MM.1S (cell line): ENCODE results near the gene UTP11.
A peak's percentile ranks its signal among the peaks of the same experiment; 100 is the strongest.

Source experiments
- DNase-seq: peaks from one replicate; pipeline ENCODE4 v3.0.0-alpha.2; 2015
- H2AFZ ChIP-seq: fragments of 300-600 bp; sonication (generic); 2 replicates; pipeline ENCODE4 v1.6.0; 2016; ENCODE audit warnings: antibody characterized with exemption, low read length
- H3F3A ChIP-seq: fragments of 300-600 bp; sonication (generic); 2 replicates; pipeline ENCODE4 v1.6.1; 2016; ENCODE audit warnings: mild to moderate bottlenecking, antibody characterized with exemption, low read length, moderate library complexity, mixed read lengths; ENCODE audit not compliant: insufficient read depth
- H3K27ac ChIP-seq: fragments of 300-600 bp; sonication (generic); 2 replicates; pipeline ENCODE4 v1.5.1; 2016; ENCODE audit warnings: mild to moderate bottlenecking, low read length
- H3K27me3 ChIP-seq: fragments of 300-600 bp; sonication (generic); replicated peaks from 2 replicates; pipeline ENCODE4 v1.6.0; 2016; ENCODE audit warnings: low read length; ENCODE audit not compliant: insufficient read depth
- H3K36me3 ChIP-seq: fragments of 300-600 bp; sonication (generic); replicated peaks from 2 replicates; pipeline ENCODE4 v1.6.1; 2016; ENCODE audit warnings: mild to moderate bottlenecking, low read length, mixed read lengths; ENCODE audit not compliant: insufficient read depth
- H3K4me1 ChIP-seq: fragments of 300-600 bp; sonication (generic); 2 replicates; pipeline ENCODE4 v1.6.1; 2016; ENCODE audit warnings: low read length, mixed read lengths
- H3K4me2 ChIP-seq: fragments of 300-600 bp; sonication (generic); 2 replicates; pipeline ENCODE4 v1.6.0; 2016; ENCODE audit warnings: low read depth, low read length
- H3K4me3 ChIP-seq: fragments of 300-600 bp; sonication (generic); 2 replicates; pipeline ENCODE4 v1.5.1; 2016; ENCODE audit warnings: low read length, mixed read lengths
- H3K79me2 ChIP-seq: fragments of 300-600 bp; sonication (generic); 2 replicates; pipeline ENCODE4 v1.6.1; 2016; ENCODE audit warnings: mixed run types, low read length, mixed read lengths
- H3K9ac ChIP-seq: fragments of 300-600 bp; sonication (generic); 2 replicates; pipeline ENCODE4 v1.6.1; 2016; ENCODE audit warnings: low read length, mixed read lengths
- H3K9me2 ChIP-seq: fragments of 300-600 bp; sonication (generic); replicated peaks from 2 replicates; pipeline ENCODE4 v1.6.1; 2016; ENCODE audit warnings: mild to moderate bottlenecking, low read length, mixed read lengths; ENCODE audit not compliant: insufficient read depth
- H3K9me3 ChIP-seq: fragments of 300-600 bp; sonication (generic); replicated peaks from 2 replicates; pipeline ENCODE4 v1.6.1; 2016; ENCODE audit warnings: mild to moderate bottlenecking, low read length, mixed read lengths; ENCODE audit not compliant: insufficient read depth
- H4K20me1 ChIP-seq: fragments of 300-600 bp; sonication (generic); 2 replicates; pipeline ENCODE4 v1.6.1; 2016; ENCODE audit warnings: mild to moderate bottlenecking, low read length, moderate library complexity, mixed read lengths; ENCODE audit not compliant: insufficient read depth
- EZH2 ChIP-seq: fragments of 300-600 bp; sonication (generic); optimal IDR thresholded peaks from 2 replicates; pipeline ENCODE3; 2017; ENCODE audit warnings: low read depth, mild to moderate bottlenecking, antibody characterized with exemption, low read length, mixed read lengths
- EZH2phosphoT487 ChIP-seq: fragments of 300-600 bp; sonication (generic); IDR thresholded peaks from 2 replicates; pipeline ENCODE4 v1.6.1; 2018; ENCODE audit warnings: antibody characterized with exemption, low read length
- TF ChIP-seq, protein P1 (sequence below): fragments of 300-600 bp; sonication (generic); IDR thresholded peaks from 2 replicates; pipeline ENCODE4 v1.5.1; 2016; ENCODE audit warnings: antibody characterized with exemption, low read length, mixed read lengths

Gene UTP11

DNA sequence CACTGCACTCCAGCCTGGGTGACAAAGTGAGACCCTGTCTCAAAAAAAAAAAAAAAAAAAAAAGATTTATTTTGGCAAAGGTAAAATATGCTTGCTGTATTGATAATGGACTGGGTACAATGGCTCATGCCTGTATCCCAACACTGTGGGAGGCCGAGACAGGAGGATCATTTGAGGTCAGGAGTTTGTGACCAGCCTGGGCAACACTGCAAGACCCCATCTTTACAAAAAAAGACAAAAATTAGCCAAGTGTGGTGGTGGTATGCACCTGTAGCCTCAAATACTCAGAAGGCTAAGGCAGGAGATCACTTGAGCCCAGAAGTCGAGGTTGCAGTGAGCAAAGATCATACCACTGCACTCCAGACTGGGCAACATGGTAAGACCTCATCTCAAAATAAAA is 29.0 kb upstream of the UTP11 start:
- H3K9me2 ChIP-seq = no peaks in the 10 kb centered on the region
- H3F3A ChIP-seq = no peaks in the 10 kb centered on the region
- no peak overlapping the region for H2AFZ ChIP-seq
- H3K4me1 ChIP-seq = peaks cover 9% of the 10 kb centered on the region
- no peak overlapping the region for H3K9ac ChIP-seq
- no peak overlapping the region for H3K27ac ChIP-seq
- no peak overlapping the region for H3K4me3 ChIP-seq
- H3K79me2 ChIP-seq = peaks cover 24% of the 10 kb centered on the region
- no peak for DNase-seq
- H4K20me1 ChIP-seq = 0 out of 2 replicates have a peak, but pooled peaks cover 3% of the 10 kb centered on the region
- peaks cover 8% of the 10 kb centered on the region; the same call in 1 of the 2 replicates for H3K36me3 ChIP-seq
- no peak overlapping the region for H3K4me2 ChIP-seq
- H3K27me3 ChIP-seq = no peaks in the 10 kb centered on the region
- H3K9me3 ChIP-seq = no peaks in the 10 kb centered on the region
- TF ChIP-seq, protein P1, sequence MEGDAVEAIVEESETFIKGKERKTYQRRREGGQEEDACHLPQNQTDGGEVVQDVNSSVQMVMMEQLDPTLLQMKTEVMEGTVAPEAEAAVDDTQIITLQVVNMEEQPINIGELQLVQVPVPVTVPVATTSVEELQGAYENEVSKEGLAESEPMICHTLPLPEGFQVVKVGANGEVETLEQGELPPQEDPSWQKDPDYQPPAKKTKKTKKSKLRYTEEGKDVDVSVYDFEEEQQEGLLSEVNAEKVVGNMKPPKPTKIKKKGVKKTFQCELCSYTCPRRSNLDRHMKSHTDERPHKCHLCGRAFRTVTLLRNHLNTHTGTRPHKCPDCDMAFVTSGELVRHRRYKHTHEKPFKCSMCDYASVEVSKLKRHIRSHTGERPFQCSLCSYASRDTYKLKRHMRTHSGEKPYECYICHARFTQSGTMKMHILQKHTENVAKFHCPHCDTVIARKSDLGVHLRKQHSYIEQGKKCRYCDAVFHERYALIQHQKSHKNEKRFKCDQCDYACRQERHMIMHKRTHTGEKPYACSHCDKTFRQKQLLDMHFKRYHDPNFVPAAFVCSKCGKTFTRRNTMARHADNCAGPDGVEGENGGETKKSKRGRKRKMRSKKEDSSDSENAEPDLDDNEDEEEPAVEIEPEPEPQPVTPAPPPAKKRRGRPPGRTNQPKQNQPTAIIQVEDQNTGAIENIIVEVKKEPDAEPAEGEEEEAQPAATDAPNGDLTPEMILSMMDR = no peak

DNA sequence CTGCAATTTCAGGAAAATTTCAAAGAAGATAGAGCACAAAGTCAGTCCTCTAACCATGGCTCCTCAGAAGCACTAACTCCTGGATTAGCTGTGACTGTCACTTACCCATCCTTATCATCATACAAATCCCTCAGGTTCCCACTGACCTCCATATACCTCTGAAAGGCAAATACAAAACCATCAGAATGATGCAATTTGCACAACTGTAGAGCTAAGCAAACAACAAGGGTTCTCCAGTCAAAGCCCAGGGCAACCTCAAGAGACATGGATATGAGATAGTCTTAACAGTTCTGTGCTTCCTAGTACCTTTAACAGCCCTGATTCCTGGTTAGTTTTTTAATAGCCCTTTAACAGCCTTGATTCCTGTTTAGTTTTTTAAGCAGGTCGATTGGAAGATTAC is 24.9 kb upstream of the UTP11 start:
- H3F3A ChIP-seq = peaks cover 6% of the 10 kb centered on the region
- H2AFZ ChIP-seq = no peak overlapping the region
- no peak overlapping the region for H3K9ac ChIP-seq
- no peak overlapping the region for H3K27ac ChIP-seq
- H3K9me3 ChIP-seq = no peaks in the 10 kb centered on the region
- no peak for DNase-seq
- peaks cover 32% of the 10 kb centered on the region for H3K79me2 ChIP-seq
- no peaks in the 10 kb centered on the region for H3K27me3 ChIP-seq
- TF ChIP-seq EZH2 = no peak
- TF ChIP-seq EZH2phosphoT487 = no peak
- TF ChIP-seq, protein P1 = no peak
- peaks cover 4% of the 10 kb centered on the region; the same call in 1 of the 2 replicates for H3K36me3 ChIP-seq
- peaks cover 9% of the 10 kb centered on the region for H3K4me1 ChIP-seq
- 0 out of 2 replicates have a peak, but pooled peaks cover 3% of the 10 kb centered on the region for H4K20me1 ChIP-seq
- H3K4me2 ChIP-seq = no peak overlapping the region
- no peaks in the 10 kb centered on the region for H3K9me2 ChIP-seq
- no peak overlapping the region for H3K4me3 ChIP-seq

DNA sequence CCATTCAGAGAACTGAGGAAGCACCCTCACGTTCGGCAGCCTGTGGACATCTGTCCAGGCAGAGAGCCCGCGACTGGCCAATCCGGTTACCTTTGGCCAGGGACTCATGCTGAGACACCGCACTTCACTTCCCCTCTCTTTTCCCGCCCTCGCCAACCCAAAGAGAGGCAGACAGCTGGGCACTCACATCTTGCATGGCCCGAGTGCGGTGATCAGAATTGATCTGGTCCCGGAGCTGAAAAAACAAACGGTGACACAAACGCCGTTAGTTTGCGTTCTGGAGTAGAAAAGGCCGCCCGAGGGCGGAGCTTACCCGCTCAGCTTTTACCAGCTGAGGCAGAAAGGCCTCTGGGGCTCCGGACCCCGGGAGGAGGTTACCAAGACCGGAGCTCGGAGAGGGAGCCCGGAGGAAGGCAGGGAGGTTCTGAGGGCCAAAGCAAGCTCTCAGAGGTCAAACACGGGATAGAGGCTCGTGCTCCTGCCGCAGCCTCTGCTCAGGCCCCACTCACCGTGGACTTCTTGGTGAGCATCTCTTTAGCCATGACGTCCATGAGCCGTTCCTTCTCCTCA is 23.1 kb upstream of the UTP11 start:
- Histone ChIP-seq H3K9ac (peak overlapping the region; percentile 82), H3K4me1 (peaks cover 9% of the 10 kb centered on the region), H3K9me2 (no peaks in the 10 kb centered on the region), H3K79me2 (peaks cover 32% of the 10 kb centered on the region), H4K20me1 (0 out of 2 replicates have a peak, but pooled peaks cover 3% of the 10 kb centered on the region), H3K27me3 (no peaks in the 10 kb centered on the region), H3F3A (peaks cover 6% of the 10 kb centered on the region), H3K27ac (peak overlapping the region; percentile 46; the same call in 1 of the 2 replicates), H2AFZ (peak overlapping the region; percentile 71), H3K9me3 (no peaks in the 10 kb centered on the region), H3K4me2 (peak overlapping the region; percentile 55), H3K4me3 (peak overlapping the region; percentile 84), H3K36me3 (peaks cover 4% of the 10 kb centered on the region; the same call in 1 of the 2 replicates)
- no peak for TF ChIP-seq EZH2phosphoT487
- TF ChIP-seq, protein P1 = no peak
- DNase-seq = peak; percentile 39
